Measurements from ENCODE around the gene FES.
"Not testable (repeated sequence)": the region's sequence is repeated elsewhere in the genome, so short reads cannot be mapped to it uniquely, and the experiment has no call there.

FES gene

GRCh38 chr15:90893175-90894090, 9.1 kb downstream of the FES start:
- no peak for DNase-seq

GRCh38 chr15:90895571-90896117, 11.3 kb downstream of the FES start:
- no peak for DNase-seq

GRCh38 chr15:90897131-90897655, 12.9 kb downstream of the FES start:
- not testable (repeated sequence) for DNase-seq

- no peak for DNase-seq
Measured at GRCh38 chr15:90901175-90902039, 17.1 kb downstream of the FES start.

- peak; percentile 74 for DNase-seq
Measured at GRCh38 chr15:90902040-90902839, 17.9 kb downstream of the FES start.

GRCh38 chr15:90902840-90903732, 18.8 kb downstream of the FES start, which contains the start of gene MAN2A2:
Gene MAN2A2 (plus strand): TSS chr15:90903302. CDS start chr15:90904208, 906 bp downstream.
- DNase-seq, result peak; percentile 71

GRCh38 chr15:90903733-90904536, 19.6 kb downstream of the FES start:
- no peak for DNase-seq

GRCh38 chr15:90904746-90905145, 20.4 kb downstream of the FES start:
- no peak for DNase-seq

- no peak for DNase-seq
Measured at GRCh38 chr15:90905306-90906180, 21.2 kb downstream of the FES start.

- no peak for DNase-seq
Measured at GRCh38 chr15:90906181-90906849, 22.0 kb downstream of the FES start.

- no peak for DNase-seq
Measured at GRCh38 chr15:90907051-90907660, 22.9 kb downstream of the FES start.

GRCh38 chr15:90907838-90908507, 23.7 kb downstream of the FES start:
- no peak for DNase-seq

- not testable (repeated sequence) for DNase-seq
Measured at GRCh38 chr15:90909449-90909848, 25.1 kb downstream of the FES start.

GRCh38 chr15:90909976-90910375, 25.7 kb downstream of the FES start:
- no peak for DNase-seq

- DNase-seq, result no peak
Measured at GRCh38 chr15:90910441-90911301, 26.4 kb downstream of the FES start.

GRCh38 chr15:90911302-90911623, 27.0 kb downstream of the FES start:
- no peak for DNase-seq

All from CD4-positive, alpha-beta T cell treated with Interleukin-10 for 1 hour (primary cell).